GM18517 (cell line): ENCODE measurements around the gene APOL5.
"Not testable (repeated sequence)": the region's sequence is repeated elsewhere in the genome, so short reads cannot be mapped to it uniquely, and the experiment has no call there.

Experiments
- ATAC-seq: cut with Tn5 transposase; IDR thresholded peaks from one replicate; pipeline ENCODE4 v1.9.1; 2021; ENCODE audit warnings: mild to moderate bottlenecking, moderate library complexity; ENCODE audit not compliant: unreplicated experiment

The APOL5 gene

GRCh38 chr22:35708917-35709316, 8.8 kb upstream of the APOL5 start:
- ATAC-seq: no peak

DNA sequence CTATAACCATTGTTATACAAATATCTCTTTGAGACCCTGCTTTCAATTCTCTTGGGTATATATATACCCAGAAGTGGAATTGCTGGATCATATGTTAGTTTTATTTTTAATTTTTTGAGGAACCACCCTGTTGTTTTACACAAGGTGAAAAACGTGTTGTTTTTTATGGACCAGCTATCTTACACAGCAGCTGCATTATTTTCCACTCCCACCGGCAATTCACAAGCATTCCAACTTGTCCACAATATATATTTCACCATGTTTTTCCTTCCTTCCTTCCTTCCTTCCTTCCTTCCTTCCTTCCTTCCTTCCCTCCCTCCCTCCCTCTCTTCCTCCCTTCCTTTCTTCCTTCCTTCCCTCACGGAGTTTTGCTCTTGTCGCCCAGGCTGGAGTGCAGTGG, 6.3 kb upstream of the APOL5 start:
- ATAC-seq: no peak

DNA sequence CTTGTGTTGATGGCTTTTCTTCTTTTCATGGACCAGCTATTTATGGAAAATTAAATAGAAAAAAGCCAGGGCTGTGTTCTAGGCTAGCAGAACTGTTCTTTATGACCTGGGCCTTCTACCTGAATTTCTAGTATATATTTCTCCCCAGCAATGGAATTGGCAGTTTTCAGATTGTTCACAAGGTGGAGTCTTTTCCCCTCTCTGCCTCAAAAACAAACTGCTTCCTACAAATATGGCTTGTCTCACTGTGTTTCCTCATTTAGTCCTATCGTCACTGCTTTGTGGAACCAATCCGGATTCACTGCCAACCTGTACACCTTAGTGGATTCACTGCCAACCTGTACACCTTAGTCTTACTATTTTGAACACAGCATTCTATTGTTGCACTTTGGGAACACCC, 5.0 kb upstream of the APOL5 start:
- ATAC-seq: no peak

- no peak for ATAC-seq
These were observed 1.7 kb downstream of the APOL5 start for GRCh38 chr22:35719212-35719875.

DNA sequence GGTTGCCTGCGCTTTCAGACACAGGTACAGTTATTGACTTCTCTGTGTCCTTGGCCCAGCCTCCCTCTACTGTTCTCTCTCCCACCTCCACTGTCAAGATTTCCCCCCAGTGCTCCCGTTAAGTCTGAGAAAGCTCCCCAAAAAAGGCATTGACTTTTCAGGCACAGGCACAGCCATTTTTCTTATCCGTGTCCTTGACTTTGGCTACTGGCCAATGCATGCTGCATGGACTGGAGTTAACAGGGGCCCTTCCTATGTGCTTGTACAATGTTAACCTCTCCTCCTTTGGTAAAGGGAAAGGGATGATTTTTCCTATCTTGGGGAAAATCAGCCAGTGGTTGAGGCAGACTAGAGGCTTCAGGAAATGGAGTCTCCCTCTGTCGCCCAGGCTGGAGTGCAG, 4.3 kb downstream of the APOL5 start:
- ATAC-seq: no peak

DNA sequence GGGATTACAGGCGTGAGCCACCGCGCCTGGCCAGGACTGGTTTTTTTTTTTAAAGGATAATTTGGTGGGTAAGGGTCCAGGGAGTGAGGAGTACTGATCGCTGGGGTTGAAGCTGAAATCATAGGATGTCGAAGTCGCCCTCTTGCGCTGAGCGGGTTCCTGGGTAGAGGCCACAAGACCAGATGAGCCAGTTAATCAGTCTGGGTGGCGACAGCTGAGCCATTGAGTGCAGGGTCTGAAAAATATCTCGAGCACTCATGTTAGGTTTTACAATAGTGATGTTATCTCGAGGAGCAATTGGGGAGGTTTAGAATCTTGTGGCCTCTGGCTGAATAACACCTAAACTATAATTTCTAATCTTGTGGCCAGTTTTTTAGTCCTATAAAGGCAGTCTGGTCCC, 7.8 kb downstream of the APOL5 start:
- no peak for ATAC-seq

DNA sequence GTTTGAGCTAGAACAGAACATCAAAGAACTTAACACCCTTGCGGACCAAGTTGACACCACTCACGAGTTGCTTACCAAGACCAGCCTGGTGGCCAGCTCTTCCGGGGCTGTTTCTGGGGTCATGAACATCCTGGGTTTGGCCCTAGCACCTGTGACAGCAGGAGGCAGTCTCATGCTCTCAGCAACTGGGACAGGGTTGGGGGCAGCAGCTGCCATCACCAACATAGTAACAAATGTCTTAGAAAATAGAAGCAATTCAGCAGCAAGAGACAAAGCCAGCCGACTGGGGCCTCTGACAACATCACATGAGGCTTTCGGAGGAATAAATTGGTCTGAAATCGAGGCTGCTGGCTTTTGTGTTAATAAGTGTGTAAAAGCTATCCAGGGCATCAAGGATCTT, 8.7 kb downstream of the APOL5 start:
- ATAC-seq: no peak

GRCh38 chr22:35726933-35727332, 9.3 kb downstream of the APOL5 start:
- no peak for ATAC-seq

DNA sequence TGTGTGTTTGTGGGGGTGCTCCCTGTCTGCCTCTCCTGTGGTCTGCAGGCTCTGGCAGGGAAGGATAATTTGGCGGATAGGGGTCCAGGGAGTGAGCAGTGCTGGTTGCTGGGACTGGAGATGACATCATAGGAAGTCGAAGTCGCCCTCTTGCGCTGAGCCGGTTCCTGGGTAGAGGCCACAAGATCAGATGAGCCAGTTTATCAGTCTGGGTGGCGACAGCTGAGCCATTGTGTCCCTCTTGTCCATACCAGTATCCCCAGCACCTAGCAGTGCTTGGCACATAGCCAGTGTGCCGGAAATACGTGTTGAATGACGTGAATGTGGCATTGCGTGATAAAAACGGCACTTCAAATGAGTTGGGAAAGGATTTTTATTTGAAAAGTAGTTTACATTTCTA, 9.8 kb downstream of the APOL5 start:
- no peak for ATAC-seq

DNA sequence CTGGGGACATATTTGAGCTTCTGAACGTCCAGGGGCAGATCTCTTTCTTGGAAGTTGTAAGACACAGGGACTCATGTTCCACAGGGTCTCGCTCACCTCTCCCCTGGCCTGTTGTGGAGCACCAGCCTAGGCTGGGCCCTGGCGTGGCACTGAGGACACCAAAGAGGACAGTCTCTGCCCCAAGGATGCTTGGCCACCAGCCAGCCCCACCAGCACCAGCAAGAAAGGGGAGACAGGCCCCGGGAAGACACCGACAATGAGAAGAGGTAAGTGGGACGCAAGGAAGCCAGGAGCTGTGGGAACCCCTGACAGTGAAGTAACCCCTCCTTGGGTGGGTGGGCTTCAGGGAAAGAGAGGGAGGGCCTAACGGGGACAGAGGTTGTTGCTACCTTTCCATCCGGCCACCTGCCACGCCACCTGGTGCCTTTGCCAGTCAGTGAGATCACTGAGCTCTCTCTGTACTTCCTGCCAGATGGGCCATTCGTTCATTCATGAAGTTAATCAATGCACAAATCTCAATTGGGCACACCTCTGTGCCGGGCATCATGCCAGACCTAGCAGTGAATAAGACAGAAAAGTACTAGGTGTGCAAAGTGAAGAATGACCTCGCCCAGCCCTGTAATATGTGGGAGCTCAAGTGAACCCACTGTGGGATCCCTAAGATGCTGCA, 11.1 kb downstream of the APOL5 start:
- ATAC-seq: no peak

DNA sequence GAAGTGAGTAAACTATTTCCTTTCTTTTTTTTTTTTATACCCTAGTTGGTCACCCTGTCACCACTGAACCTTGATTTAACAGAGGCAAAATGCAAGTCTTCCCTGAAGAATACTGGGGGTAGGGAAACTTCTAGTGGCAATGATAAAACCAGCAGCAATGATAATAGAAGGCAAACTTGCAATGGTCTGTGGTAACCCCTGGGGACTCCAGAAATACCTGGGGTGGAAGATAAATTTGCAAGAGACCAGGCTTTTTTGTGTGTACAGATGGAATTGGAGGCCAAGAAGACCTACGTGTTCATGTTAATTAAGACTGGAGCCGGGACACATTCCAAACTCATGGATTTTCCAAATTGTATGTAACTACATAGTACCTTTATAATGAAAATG, 11.6 kb downstream of the APOL5 start:
- no peak for ATAC-seq

GRCh38 chr22:35731321-35731720, 13.6 kb downstream of the APOL5 start:
- no peak for ATAC-seq

DNA sequence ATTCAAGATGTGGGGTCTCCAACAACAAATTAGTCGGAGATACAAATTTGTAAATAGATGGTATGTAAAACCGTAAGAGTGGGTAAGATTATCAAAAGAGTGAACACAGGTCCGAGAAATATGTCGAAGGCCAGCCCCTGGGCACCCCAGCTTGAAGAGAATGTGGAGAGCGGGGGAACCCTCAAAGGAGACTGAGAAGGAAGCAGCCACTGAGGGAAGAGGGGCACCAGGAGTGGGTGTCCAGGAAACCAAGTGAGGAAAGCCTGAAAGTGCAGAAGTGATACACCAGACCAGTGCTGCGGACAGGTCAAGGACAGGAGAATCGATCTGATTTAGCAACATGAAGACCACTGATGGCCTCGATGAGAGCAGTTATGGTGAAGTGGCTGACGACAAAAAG, 14.4 kb downstream of the APOL5 start:
- no peak for ATAC-seq

GRCh38 chr22:35733036-35733435, 15.4 kb downstream of the APOL5 start:
- no peak for ATAC-seq

DNA sequence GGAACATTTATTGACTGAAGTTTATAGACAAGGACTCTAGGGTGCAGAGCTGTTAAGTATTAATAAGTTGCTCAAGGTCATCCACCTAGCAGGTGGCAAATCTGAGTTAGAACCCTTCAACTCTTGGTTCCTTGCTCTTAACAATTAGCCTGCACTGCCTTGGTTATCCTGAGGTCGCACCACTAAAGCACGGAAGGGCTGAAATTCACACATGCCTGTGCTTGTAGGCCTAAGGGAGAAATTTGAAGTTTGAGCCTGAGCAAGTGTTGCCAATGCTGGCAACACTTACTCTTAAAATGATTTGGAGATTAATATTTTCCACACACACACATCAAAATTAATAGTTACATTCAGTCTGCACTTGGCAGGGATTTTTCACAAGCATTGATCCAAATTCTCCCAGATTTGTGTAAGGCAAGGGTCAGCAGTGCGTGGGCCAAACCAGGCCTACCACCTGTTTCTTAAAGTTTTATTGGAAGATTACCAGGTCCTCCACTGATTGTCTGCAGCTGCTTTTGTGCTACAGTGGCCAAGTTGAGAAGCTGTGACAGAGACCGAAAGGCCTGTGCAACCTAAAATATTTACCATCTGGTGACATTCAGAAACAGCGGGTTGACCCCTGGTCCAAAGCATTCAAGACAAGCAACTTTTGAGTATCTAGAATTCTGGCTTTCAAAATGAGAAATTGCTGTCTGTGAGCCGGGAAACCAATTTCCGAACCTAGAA, 16.3 kb downstream of the APOL5 start:
- no peak for ATAC-seq

- ATAC-seq: no peak
These were observed 16.8 kb downstream of the APOL5 start for GRCh38 chr22:35734517-35734827.

GRCh38 chr22:35735542-35735941, 17.9 kb downstream of the APOL5 start:
- ATAC-seq: no peak

- no peak for ATAC-seq
These were observed 18.5 kb downstream of the APOL5 start for GRCh38 chr22:35736166-35736565.

DNA sequence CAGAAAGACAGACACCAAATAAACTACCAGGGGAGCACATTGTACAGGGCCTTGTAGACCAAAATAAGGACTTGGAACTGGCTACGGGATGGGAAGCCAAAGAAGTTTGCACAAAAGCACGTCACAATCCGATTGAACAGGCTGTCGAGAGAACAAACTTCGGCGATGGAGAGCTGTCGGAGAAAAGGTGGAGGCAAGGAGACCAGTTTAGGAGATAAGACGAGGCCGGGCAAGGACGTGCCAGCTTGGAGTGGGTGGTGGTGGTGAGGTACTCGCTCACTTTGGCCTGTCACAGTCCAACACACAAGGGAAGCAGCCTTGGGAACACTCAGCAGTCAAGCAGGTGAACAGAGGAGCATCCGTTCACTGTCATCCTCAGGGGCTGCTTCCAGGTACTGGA, 19.0 kb downstream of the APOL5 start:
- no peak for ATAC-seq

GRCh38 chr22:35737886-35738285, 20.2 kb downstream of the APOL5 start:
- not testable (repeated sequence) for ATAC-seq

GRCh38 chr22:35739076-35739930, 21.6 kb downstream of the APOL5 start:
- no peak for ATAC-seq
